ENCODE measurements around the gene TRMT2A.

The TRMT2A gene

GRCh38 chr22:20105456-20106204 is 11.4 kb downstream of the TRMT2A start:
- no peak for DNase-seq

- no peak for DNase-seq
Observed at GRCh38 chr22:20102203-20102780, 14.7 kb downstream of the TRMT2A start.

DNA sequence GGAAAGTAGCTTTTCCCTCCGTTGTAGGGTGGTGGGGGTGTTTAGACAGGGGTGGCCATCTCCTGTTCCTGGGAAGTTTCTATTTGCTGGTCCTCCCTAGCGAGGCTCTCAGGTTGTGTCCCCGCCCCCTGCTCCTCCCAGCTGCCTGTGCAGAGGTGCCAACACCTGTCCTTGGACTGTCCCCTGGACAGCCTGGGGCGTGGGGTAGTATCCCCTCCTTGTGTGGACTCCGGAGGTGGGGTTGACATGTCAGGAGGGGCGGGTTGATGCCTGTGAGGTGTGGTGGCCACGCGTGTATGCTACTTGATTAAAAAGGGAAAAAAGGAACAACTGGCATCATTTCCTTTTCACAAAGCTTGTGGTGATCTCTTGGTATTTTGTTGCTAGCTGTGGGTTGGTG is 15.4 kb downstream of the TRMT2A start:
- DNase-seq: no peak

- DNase-seq: no peak
Observed at GRCh38 chr22:20099099-20099711, 17.8 kb downstream of the TRMT2A start.

GRCh38 chr22:20096574-20097420 is 20.2 kb downstream of the TRMT2A start:
- DNase-seq: no peak

- no peak for DNase-seq
Observed at GRCh38 chr22:20095521-20095920, 21.5 kb downstream of the TRMT2A start.

DNA sequence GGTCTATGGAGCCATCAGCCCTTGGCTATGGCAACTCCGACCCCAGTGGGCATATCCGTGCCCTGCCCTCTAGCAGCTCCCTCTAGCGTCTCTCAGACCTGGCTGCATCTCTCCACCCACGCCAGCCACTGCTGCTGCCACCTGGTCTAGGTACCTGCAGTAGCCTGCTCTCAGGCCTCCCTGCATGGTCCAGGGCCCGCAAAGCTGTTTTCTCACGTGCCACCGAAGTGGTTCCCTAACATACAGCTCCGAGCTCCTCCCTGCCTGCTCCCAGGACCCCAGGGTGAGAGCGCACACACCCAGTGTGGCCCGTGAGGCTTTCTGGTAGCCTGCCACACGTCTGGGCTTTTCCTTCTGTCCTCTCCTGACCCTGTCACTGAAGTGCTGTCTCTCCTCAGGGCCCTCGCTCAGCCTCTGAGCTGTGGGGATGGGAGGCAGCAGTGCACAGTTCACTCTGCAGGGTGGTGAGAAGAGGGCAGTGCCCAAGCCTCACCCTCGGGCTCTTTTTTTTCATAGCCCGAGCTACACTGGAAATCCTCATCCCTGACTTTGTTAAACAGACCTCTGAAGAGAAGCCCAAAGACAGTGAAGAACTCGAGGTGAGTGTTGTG is 22.7 kb downstream of the TRMT2A start:
- DNase-seq: no peak

DNA sequence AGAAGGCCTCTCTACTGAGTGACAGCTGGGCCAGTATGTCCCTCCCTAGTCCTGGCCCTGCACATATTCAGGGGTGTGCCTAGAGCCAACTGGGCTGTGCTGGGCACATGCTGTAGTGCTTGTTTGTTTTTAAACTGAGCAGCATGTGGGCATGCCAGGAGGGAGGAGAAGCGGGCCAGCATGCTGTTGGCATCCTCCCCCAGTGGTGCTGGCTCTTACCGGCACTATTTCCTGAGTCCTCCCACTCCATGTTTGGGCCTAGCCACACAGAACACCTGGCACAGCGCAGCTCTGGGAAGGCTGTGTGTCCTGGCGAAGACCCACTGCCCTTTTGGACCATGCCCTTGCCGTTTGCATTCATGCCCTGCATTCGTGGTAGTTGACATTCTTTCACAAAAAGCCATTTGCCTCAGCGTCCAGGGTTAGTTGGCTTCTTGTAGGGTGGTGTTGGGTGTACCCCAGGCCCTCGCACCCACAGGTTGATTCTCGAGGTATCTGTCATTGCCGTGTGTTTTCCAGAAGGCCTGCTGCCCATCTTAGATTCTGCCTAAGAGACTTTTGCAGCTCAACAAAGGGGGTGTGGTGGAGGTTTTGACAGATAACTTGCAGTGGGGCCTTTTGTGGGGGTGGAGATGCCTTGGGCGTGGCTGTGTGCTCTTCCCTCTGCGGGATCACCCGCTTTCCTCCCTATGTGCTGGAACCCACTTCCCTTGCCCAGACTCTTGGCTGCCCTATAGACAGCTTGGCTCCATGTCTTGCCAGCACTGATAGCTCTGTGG is 23.4 kb downstream of the TRMT2A start:
- DNase-seq: no peak

GRCh38 chr22:20092477-20092854 is 24.6 kb downstream of the TRMT2A start:
- DNase-seq: no peak

- no peak for DNase-seq
Observed at GRCh38 chr22:20091690-20092476, 25.1 kb downstream of the TRMT2A start.

GRCh38 chr22:20090730-20091240 is 26.2 kb downstream of the TRMT2A start:
- no peak for DNase-seq

DNA sequence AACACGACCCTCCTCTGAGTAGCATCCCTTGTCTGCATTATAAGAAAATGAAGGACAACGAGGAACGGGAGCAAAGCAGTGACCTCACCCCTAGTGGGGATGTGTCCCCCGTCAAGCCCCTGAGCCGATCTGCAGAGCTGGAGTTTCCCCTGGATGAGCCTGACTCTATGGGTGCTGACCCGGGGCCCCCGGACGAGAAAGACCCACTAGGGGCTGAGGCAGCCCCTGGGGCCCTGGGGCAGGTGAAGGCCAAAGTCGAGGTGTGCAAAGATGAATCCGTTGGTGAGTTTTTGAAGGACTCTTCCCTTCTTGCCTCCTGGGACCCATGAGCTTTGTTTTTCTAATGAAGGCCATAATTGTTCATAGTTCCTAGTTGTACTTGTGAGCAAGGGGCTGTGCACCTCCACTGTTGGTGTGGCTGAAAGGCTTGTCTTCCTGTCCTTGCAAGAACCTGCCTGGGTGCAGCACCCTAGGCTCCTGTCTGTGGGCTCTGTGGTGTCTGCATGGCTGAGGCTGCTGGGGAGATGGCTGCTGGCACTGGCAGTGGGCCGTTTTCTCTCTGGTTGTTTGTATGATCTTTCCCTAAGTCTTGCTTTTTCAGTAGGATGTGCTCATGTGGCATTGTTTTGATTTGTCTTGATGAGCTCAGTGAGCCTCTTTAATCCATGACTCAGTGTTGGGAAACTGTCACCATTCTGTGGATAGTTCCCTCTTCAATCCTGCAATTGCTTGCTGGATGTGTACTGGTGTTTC is 26.9 kb downstream of the TRMT2A start:
- no peak for DNase-seq

- DNase-seq: no peak
Observed at GRCh38 chr22:20089226-20089976, 27.6 kb downstream of the TRMT2A start.

- no peak for DNase-seq
Observed at GRCh38 chr22:20088263-20088648, 28.8 kb downstream of the TRMT2A start.

DNA sequence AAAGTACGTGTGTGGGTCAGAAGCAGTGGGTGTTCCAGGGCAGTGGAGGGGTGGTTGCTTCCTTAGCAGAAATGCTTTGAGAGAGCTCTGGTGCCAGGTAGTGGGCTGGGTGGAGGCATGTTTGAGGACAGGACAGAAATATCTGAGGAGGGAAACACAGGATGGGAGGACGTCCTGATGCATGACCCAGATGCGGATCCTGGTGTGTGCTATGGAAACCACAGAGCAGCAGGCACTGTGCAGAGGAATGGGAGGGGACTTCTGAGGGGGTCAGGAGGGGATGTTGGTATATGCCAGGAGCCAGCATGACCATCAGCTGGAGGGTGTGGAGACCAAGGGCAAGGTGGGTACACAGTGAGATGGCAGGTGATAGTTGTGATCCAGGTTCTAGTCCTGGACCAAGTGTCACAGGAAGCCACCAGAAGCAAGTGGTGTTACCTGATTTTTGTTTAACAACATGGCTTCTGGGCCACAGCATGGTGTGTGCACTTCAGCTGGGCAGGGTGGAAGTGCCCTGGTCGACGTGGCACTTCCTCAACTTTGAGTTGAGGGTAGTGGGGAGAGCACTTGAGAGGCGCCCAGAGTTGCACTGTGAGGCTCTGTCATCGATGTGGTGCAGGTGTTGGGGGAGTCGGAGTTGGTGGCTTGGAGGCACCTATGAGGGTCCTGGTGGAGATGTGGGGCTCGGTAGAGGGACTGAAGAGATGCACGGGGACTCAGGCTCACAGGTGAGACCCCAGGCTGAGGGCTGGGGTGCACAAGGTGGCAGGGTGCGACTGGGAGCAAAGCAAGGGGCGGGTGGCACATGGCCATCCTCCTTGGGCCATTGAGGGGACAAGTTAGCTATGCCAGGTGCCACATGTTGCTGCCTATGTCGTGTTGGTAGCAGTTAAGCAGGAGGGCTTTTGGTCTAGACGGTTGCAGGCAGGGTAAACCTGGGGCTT is 29.4 kb downstream of the TRMT2A start:
- no peak for DNase-seq

DNA sequence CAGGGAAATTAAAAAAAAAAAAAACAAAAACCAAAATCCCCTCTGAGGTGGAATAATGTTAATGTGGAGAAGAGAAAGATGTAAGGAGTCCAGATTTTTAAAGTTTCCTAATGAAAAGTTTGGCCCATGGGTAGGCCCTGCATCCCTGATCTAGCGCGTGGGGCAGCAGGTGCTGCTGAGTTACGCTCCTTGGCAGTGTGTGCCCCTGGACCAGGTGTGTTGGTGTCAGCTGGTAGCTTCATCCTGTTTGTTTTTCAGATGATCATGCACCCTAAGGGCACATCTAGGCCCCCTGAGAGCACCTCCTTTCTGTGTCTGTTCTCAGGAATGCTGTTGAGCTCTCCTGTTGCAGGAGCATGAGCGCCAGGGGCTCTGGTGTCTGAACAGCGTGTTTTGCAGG is 30.3 kb downstream of the TRMT2A start:
- no peak for DNase-seq

GRCh38 chr22:20086101-20086599 is 30.9 kb downstream of the TRMT2A start:
- no peak for DNase-seq

DNA sequence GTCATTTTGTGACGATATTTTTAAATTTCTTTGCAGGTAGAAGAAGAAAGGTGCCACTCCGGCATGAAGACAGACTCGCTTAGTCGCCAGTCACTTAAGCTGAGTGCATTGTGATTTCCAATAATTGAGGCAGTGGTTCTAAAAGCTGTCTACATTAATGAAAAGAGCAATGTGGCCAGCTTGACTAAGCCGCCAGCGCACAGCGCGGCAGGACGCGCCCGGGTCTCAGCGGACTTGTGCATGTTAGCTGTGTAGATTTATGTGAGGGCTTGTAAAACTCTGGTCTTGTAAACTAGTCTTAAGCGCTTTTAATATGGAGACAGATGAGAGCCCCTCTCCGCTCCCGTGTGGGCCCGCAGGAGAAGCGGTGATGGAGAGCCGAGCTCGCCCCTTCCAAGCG is 31.4 kb downstream of the TRMT2A start:
- DNase-seq: no peak
